Limb (tissue), 2 donors: ENCODE results near the gene GAPVD1.
"Not testable (repeated sequence)": the region's sequence is repeated elsewhere in the genome, so short reads cannot be mapped to it uniquely, and the experiment has no call there.

ENCODE experiments used
- DNase-seq, 2 donors: peaks; one replicate each; pipeline ENCODE4 v3.0.0-alpha.2; 2016; ENCODE audit errors: extremely low spot score in 2 of 2

Gene GAPVD1

GRCh38 chr9:125302241-125302640, 40.6 kb downstream of the GAPVD1 start:
- DNase-seq, result no peak

GRCh38 chr9:125304273-125304672, 42.6 kb downstream of the GAPVD1 start:
- no peak for DNase-seq

DNA sequence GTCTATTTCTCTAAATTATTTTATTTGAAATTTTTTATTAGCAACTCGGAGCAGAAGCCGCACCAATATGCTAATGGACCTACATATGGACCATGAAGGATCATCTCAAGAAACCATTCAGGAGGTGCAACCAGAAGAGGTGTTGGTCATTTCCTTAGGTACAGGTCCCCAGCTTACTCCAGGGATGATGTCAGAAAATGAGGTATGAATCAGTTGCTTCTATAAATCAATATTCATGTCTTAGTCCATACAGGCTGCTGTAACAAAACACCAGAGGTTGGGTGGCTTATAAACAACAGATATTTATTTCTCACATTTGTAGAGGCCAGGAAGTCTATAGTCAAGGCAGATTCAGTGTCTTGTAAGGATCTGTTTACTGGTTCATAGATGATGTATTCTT, 50.8 kb downstream of the GAPVD1 start:
- DNase-seq, result no peak

DNA sequence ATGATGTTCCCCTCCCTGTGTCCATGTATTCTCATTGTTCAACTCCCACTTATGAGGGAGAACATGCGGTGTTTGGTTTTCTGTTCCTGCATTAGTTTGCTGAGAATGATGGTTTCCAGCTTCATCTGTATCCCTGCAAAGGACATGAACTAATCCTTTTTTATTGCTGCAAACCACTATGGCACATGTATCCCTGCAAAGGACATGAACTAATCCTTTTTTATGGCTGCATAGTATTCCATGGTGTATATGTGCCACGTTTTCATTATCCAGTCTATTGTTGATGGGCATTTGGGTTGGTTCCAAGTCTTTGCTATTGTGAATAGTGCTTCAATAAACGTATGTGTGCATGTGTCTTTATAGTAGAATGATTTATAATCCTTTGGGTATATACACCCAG, 54.7 kb downstream of the GAPVD1 start:
- DNase-seq, result not testable (repeated sequence)

DNA sequence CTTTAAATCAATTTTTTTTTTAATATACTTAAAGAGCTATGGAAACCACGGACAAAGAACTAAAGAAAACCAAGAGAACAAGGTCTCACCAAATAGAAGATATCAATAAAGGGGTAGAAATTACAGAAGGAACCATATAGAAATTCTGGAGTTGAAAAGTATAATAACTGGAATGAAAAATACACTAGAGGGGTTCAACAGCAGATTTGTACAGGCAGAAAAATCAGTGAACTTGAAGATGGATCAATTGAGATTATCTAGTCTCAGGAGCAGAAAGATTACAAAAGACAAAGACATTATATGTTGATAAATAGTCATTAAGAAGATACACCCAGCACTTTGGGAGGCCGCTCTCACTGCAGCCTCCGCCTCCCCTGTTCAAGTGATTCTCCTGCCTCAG, 56.1 kb downstream of the GAPVD1 start:
- no peak for DNase-seq

DNA sequence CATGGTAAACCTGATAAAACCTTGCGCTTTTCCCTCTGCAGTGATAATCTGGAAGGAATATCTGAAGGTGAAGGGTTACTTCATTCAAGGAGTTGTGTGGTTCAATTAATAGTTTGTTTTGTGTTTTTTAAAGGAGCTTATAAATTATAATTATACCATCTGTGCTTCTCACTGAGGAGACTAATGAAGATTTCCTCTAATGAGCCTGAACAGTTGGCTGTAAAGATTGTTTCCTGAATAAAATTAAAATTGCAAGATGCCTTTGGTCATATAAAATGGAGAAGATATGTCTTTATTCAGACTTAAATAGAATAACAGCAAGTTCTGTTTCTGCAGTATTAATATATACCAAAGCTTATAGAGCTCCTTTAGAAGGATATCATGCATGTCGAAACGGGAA, 59.9 kb downstream of the GAPVD1 start:
- DNase-seq, result no peak

- no peak for DNase-seq
Measured at GRCh38 chr9:125323615-125324014, 62.0 kb downstream of the GAPVD1 start.

GRCh38 chr9:125325826-125326225, 64.2 kb downstream of the GAPVD1 start:
- no peak for DNase-seq

- no peak for DNase-seq
Measured at GRCh38 chr9:125329978-125330377, 68.4 kb downstream of the GAPVD1 start.

GRCh38 chr9:125330587-125330986, 69.0 kb downstream of the GAPVD1 start:
- DNase-seq, result no peak

- no peak for DNase-seq
Measured at GRCh38 chr9:125332527-125332926, 70.9 kb downstream of the GAPVD1 start.

DNA sequence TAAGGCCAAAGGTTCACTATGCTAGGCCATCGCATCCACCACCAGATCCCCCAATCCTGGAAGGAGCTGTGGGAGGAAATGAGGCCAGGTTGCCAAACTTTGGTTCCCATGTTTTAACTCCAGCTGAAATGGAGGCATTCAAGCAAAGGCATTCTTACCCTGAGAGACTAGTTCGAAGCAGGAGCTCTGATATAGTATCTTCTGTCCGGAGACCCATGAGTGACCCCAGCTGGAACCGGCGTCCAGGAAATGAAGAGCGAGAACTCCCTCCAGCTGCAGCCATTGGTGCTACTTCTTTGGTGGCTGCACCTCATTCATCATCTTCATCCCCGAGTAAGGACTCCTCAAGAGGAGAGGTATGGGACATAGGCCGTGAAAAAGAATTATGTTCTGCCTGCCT, 75.6 kb downstream of the GAPVD1 start:
- no peak for DNase-seq

DNA sequence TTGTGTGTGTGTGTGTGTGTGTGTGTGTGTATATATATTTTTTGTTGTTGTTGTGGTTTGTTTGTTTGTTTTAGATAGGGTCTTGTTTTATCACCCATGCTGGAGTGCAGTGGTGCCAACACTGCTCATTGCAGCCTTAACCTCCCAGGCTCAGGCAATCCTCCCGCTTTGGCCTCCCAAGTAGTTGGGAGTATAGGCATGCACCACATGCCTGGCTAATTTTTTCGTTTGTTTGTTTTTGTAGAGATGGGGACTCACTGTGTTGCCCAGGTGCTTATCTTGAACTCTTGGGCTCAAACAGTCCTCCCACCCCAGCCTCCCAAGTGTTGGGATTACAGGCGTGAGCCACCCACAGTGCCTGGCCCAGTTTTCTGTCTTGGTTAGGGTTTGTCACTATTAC, 77.3 kb downstream of the GAPVD1 start:
- DNase-seq, result no peak

DNA sequence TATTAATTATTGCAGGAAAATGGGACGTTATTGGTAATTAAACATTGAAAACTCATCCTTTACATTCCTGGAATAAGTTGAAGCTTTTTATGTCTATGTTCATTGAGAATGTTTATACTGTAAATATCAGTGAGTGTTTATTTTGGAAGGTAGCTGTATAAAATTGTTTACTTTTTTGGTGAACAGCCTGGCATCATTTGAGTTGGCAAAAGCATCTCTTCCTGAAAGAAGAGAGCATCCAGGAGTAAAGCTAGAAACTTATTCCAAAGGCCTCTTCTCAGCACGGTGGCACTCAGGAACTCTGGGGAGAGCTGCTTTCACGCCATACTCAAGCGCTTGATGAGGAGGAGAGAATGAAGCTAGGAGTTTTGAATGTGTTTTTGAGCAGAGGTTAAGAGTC, 79.9 kb downstream of the GAPVD1 start:
- no peak for DNase-seq

- no peak for DNase-seq
Measured at GRCh38 chr9:125343518-125344275, 82.1 kb downstream of the GAPVD1 start.

- no peak for DNase-seq
Measured at GRCh38 chr9:125346080-125346732, 84.6 kb downstream of the GAPVD1 start.

- no peak for DNase-seq
Measured at GRCh38 chr9:125355601-125356000, 94.0 kb downstream of the GAPVD1 start.

DNA sequence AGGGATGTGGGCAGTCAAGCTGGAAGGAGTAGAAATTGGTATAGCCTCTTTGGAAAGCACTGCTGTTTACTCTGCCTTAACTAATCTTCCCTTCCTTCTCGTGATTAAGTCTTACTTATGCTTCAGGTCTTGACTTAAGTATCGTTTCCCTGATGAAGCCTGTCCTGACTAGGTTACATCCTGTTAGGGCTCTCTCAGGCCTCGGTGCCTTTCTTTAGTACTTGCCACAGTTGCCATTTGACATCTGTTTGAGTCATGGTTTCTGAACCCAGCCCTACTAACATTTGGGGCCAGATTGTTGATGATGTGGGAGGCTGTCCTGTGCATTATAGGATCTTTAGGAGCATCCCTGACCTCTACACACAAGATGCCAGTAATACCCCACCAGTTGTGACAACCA, 94.4 kb downstream of the GAPVD1 start:
- DNase-seq, result no peak

DNA sequence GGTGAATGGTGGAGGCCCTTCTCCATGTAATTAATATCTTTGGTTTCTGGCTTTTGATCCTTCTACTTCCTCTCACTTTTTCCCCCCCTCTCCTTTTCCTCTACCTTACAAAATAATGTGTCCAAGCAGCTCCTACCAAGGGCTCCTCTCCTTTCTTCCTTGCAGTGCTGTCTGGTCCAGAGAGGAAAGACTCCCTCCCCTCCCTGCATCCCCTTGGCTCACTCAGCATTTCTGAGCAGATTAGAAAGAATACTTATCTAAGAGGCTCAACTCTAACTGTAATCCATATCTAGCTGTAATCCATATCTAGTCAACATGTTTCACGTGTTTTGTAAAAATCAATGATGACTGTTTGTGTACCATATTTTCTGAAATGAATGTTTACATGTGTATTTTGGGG, 97.4 kb downstream of the GAPVD1 start:
- DNase-seq, result no peak

DNA sequence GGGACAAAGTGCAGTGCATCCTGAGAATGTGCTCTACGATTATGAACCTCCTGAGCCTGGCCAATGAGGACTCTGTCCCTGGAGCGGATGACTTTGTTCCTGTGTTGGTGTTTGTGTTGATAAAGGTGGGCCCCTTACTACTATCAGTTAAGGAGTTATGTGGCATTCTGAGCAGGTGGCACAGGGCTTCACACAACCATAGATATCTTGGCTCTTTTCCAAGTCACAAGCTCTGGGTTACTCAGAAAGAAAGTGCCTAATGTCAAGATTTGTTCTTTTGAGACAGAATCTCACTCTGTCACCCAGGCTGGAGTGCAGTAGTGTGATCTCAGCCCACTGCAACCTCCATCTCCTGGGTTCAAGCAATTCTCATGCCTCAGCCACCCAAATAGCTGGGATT, 99.0 kb downstream of the GAPVD1 start:
- no peak for DNase-seq

- no peak for DNase-seq
Measured at GRCh38 chr9:125361837-125362531, 100.4 kb downstream of the GAPVD1 start.

GRCh38 chr9:125366676-125367075, 105.0 kb downstream of the GAPVD1 start:
- no peak for DNase-seq

DNA sequence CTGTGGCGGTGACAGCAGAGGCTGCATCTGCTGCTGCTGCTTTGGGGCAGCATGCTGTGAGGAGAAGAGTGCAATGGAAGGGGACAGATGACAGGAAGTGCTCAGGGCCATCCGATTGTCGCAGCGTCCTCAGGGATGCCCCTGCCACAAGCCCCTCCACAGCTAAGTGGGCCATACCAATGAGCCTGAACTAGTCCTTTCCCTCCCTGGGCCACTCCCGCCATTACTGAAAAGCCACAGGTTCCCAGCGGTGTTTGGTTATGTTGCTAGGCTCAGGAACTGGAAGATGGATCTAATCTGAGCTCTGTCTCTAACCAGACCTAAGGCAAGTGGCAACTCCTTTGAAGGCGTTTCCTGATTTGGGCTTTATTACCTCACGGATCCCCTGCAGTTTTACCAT, 109.2 kb downstream of the GAPVD1 start:
- no peak for DNase-seq
